GM10847 (cell line): ENCODE data around the gene MICU2.

Source experiments
- POLR2A ChIP-seq: IDR thresholded peaks from 2 replicates; pipeline ENCODE4 v1.6.1; 2011; ENCODE audit not compliant: insufficient read length; ENCODE audit errors: extremely low read depth

The MICU2 gene

DNA sequence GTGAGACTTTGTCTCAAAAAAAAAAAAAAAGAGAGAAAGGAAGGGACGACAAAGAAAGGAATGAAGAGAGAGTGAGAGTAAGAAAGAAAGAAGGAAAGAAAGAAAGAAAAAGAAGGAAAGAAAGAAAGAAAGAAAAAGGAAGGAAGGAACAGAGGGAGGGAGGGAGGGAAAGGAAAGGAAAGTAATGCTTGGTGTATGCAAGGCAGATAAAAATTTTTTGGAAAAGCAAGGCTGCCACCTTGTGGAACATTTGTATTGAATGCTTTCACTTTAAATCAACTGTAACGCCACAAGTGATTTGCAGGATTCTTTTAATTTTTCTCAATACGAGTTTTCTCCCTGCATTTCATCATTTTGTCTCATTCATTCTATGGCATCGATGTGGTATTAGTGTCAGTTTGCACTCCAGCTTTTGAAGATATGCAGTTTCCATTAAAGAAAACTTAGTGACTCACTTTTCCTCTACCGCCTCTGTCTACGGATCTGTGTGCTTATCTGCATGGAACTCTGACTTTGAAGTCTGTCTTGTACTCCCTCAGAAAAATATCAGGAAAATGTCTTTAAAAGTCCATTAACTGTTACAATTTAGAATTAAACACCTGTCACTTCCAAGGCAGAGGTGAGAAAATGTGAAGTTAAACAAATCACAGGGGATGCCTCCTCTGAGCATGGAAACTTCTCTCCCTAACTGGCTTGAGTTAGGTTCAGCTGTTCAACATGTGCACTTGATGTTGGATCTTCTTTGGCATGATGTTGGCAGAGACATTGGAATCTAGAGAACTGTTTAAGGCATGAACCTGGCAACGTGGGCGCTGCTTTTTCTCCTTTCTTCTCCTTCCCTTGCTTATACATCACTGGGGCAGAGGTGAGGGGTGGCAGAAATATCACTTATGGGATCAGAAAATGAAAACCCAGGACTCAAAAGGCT, 124.8 kb downstream of the MICU2 start:
- TF ChIP-seq POLR2A = no peak

DNA sequence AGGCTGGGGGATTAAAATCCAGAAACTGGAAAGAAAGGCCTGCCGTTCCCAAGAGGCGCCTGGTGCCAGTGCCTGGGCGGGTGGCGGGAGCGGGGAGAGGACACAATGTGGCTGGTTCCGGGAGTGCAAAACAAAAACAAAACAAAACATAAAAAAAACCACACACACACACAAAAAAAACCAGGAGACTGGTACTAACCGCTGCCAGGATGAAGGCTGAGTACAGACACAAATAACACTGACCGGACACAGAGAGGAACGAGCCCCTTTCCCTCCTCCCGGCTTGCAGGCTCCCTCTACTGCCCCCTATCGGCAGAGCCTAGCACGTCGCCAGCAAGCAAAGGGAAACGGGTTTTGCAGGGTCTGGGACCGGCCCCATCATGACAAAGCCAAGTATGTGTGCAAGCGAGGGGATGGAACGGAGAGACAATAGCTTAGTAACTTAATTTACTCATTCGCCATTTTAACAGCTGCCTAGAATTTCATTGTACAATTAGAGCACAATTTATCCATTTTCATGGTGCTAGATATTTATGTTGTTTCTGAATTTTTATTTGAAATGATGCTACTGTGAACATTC, 127.0 kb downstream of the MICU2 start:
- no peak for TF ChIP-seq POLR2A

- TF ChIP-seq POLR2A = no peak
Measured at GRCh38 chr13:21475115-21475514, 128.9 kb downstream of the MICU2 start.

DNA sequence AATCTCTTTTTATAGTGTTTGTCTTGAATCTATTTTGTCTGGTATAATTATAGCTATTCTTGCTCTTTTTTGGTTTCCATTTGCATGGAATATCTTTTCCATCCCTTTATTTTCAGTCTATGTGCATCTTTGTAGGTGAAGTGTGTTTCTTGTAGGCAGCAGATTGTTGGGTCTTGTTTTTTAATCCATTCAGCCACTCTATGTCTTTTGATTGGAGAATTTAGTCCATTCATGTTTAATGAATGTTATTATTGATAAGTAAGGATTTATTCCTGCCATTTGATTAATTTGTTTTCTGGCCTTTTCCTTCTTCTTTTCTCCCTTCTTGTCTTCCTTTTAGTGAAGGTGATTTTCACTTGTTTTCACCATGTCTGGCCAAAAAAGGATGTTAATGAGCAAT, 133.2 kb downstream of the MICU2 start:
- no peak for TF ChIP-seq POLR2A

DNA sequence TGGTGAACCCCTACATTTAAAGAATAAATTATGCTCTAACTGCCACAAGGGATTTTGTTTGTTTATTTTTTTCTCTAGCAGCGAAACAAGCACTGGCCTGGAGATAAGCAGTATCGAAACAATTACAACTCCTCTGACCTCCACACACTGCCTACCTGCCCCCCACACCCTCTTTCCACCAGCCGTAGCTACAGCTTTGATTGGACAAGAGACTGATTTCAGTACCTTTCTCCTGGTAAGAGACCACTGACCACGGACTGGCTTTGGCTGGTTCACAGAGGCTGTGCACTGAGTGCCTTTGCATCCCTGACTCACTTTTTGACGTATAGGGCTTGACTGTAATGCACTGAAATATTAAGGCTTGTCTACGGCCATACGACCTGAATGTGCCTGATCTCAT, 137.4 kb downstream of the MICU2 start:
- no peak for TF ChIP-seq POLR2A

DNA sequence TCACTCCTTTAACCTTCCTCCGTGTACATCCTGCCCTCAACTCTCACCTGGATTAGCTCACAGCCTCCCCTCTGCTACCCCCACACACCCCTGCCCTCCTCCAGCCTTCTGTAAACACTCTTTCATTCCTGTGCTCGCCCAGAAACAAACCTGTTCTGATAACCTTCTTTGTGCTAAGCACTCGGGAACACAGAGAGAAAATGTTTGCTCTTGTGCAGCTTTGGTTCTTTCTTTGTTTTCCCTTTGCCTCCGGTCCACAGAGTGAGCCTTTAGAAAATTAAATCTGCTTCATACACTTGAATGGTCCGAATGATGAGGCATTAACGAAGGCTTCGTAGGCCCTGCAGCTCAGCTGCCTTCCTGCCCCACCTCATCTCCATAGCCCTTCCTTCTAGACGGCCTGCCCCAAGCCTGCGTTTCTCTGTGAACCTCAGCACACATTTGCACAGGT, 138.2 kb downstream of the MICU2 start:
- TF ChIP-seq POLR2A = no peak

DNA sequence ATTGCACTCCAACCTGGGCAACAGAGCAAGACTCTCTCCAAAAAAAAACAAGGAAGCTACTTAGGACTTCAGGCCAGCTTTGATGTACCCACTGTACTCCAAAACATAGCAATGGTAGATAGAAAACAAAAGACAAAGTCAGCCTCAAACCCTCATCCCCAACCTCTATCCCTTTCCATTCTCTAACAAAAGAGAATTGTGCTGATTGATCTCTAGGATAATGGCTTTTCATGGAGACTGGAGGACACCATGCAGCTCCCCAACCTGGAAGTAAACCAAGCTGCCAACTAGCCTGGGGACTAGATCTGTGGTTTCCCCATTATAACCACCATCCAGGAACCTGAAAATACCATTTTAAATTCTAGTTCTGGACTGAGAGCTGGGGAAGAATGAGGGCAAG, 140.5 kb downstream of the MICU2 start:
- TF ChIP-seq POLR2A = no peak

DNA sequence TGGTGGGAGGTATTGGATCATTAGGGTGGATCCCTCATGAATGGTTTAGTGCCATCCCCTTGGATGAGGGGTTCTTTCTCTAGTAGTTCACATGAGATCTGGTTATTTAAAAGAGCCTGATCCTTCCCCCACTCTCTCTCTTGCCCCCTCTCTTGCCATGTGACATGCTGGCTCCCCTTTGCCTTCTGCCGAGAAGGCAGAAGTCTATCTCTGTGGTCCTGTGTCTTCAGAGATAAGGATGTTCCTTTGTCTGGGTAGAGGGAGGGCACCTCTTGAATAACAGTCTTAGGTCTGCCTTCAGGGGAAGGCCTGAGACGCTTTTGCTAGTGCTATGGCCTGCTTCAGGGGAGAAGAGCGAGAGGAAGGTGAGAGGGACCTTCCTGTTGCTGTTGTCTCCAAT, 142.8 kb downstream of the MICU2 start:
- no peak for TF ChIP-seq POLR2A

GRCh38 chr13:21458813-21459701, 144.9 kb downstream of the MICU2 start, which contains the start of gene ZDHHC20:
Gene ZDHHC20, minus strand, starts transcription at chr13:21459303. Its CDS starts 132 bp downstream, at chr13:21459171.
- TF ChIP-seq POLR2A = peak; percentile 35

- TF ChIP-seq POLR2A = no peak
Measured at GRCh38 chr13:21458451-21458812, 145.5 kb downstream of the MICU2 start.

GRCh38 chr13:21453387-21454081, 150.4 kb downstream of the MICU2 start:
- TF ChIP-seq POLR2A = no peak

DNA sequence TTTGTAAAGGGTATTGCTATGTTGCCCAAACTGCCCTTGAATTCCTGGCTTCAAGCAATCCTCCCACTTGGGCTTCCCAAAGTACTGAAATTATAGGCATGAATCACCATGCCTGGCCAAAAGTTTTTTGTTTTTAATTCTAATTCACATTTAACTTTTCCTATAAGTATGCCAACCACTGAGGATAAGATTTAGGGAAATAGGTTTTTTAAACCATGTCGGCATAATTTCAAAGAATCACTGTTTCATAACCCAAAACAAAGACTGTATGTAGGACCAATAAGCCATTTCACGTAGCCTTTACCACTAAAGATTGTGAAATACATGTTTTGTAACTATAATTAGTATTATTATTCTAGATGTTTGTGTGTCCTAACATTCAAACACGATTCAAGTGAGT, 153.0 kb downstream of the MICU2 start:
- no peak for TF ChIP-seq POLR2A

DNA sequence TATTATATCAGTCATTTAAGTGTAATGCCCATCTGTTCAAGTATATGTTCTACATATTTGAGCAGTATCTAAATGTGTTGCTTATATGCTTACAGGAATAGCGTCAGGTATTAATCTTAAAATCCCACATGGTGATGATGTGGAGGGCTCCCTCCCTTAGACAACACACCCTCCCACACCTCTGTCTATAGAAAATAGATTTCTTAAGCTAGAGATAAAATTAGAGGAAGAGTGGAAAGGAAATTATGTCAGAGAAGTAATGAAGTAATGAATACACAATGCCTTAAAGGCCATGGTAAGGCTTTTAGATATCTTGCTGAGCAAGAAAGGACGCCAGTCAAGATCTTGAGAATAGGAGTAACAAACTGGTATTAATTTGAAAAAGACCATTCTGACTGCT, 157.3 kb downstream of the MICU2 start:
- TF ChIP-seq POLR2A = no peak

DNA sequence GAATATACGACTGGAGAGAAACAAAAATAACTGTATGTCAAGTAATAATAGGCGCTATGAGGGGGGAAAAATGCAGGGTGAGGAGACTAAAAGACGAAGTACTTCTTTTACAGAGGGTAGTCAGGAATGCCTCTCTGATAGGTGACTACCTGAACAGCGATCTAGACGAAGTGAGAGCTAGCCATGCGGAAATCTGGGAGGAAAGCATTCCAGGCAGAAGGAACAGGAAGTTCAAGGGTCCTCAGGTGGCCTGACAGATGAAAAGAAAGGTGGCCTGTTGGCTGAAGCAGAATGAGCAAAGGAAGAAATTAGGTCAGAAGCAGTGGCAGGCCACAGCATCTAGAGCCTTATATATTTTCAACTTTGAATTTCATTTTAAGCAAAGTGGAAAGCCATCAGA, 158.2 kb downstream of the MICU2 start:
- no peak for TF ChIP-seq POLR2A

- no peak for TF ChIP-seq POLR2A
Measured at GRCh38 chr13:21443171-21443570, 160.8 kb downstream of the MICU2 start.
